ENCODE data around the gene PPP2R5D.

The PPP2R5D gene

GRCh38 chr6:43007126-43007525 is 22.8 kb downstream of the PPP2R5D start:
- no peak for DNase-seq (ENCODE audit: low spot score)
- in situ Hi-C loops (cut with MboI; ENCODE audit: low pct_unique_long_range_greater_than_20kb, low sequenced_read_pairs, unreplicated experiment), result no loop called here

GRCh38 chr6:43009124-43009523 is 24.8 kb downstream of the PPP2R5D start:
- TF ChIP-seq CTCF (IDR thresholded peaks at IDR 0.05; ENCODE audit: extremely low read depth, insufficient read depth, missing control alignments), result peak; percentile 53
- in situ Hi-C loops (cut with MboI; ENCODE audit: low pct_unique_long_range_greater_than_20kb, low sequenced_read_pairs, unreplicated experiment), result no loop called here
- DNase-seq (ENCODE audit: low spot score), result peak; percentile 43

More at GRCh38 chr6:43007126-43007525, 22.8 kb downstream of the PPP2R5D start:
- no peak for TF ChIP-seq CTCF (IDR thresholded peaks at IDR 0.05; ENCODE audit: extremely low read depth, insufficient read depth, missing control alignments)

GRCh38 chr6:43011207-43011606 is 26.8 kb downstream of the PPP2R5D start:
- no peak for DNase-seq (ENCODE audit: low spot score)
- in situ Hi-C loops (cut with MboI; ENCODE audit: low pct_unique_long_range_greater_than_20kb, low sequenced_read_pairs, unreplicated experiment), result no loop called here
- no peak for TF ChIP-seq CTCF (IDR thresholded peaks at IDR 0.05; ENCODE audit: extremely low read depth, insufficient read depth, missing control alignments)

GRCh38 chr6:43012364-43012763 is 28.0 kb downstream of the PPP2R5D start:
- in situ Hi-C loops (cut with MboI; ENCODE audit: low pct_unique_long_range_greater_than_20kb, low sequenced_read_pairs, unreplicated experiment), result no loop called here
- no peak for DNase-seq (ENCODE audit: low spot score)
- TF ChIP-seq CTCF (IDR thresholded peaks at IDR 0.05; ENCODE audit: extremely low read depth, insufficient read depth, missing control alignments), result no peak

- in situ Hi-C loops (cut with MboI; ENCODE audit: low pct_unique_long_range_greater_than_20kb, low sequenced_read_pairs, unreplicated experiment), result no loop called here
- DNase-seq (ENCODE audit: low spot score), result no peak
- TF ChIP-seq CTCF (IDR thresholded peaks at IDR 0.05; ENCODE audit: extremely low read depth, insufficient read depth, missing control alignments), result no peak
These were observed 28.9 kb downstream of the PPP2R5D start for GRCh38 chr6:43013097-43013842.

- in situ Hi-C loops (cut with MboI; ENCODE audit: low pct_unique_long_range_greater_than_20kb, low sequenced_read_pairs, unreplicated experiment), result no loop called here
- peak; percentile 99 for DNase-seq (ENCODE audit: low spot score)
These were observed 29.6 kb downstream of the PPP2R5D start, which contains the start of the genes KLHDC3 and MEA1 for GRCh38 chr6:43013843-43014433. Gene KLHDC3 (plus strand): TSS chr6:43014249. CDS start chr6:43017193, 2,944 bp downstream. Gene MEA1 (minus strand): TSS chr6:43013946. CDS start chr6:43013813, 133 bp downstream.

More at GRCh38 chr6:43013843-43014433, 29.6 kb downstream of the PPP2R5D start, which contains the start of the genes KLHDC3 and MEA1:
- TF ChIP-seq CTCF (IDR thresholded peaks at IDR 0.05; ENCODE audit: extremely low read depth, insufficient read depth, missing control alignments), result no peak

All from GM13977 (cell line).